Left kidney (tissue), 2 donors: Measurements from ENCODE around the gene PLSCR4. TPM values are rescaled to one million over a fixed set of nuclear protein-coding genes. Genes with fewer than 3 reads are reported as not detected.
"Not testable (repeated sequence)": the region's sequence is repeated elsewhere in the genome, so short reads cannot be mapped to it uniquely, and the experiment has no call there.

Source experiments
- DNase-seq: peaks from one replicate; pipeline ENCODE4 v3.0.0-alpha.2; 2013
- polyA plus RNA-seq: library from polyadenylated mRNA; unstranded; fragments of 120-200 nt; gene quantifications from one replicate; pipeline ENCODE4 v1.2.1, GENCODE V29; 2013; ENCODE audit not compliant: insufficient read length

The PLSCR4 gene
- polyA plus RNA-seq, 1 donor, result 18.3 TPM

- no peak for DNase-seq
Observed at GRCh38 chr3:146249921-146250320, 984 bp downstream of the PLSCR4 start.

GRCh38 chr3:146247911-146248310 is 3.0 kb downstream of the PLSCR4 start:
- no peak for DNase-seq

- DNase-seq, result no peak
Observed at GRCh38 chr3:146246526-146246925, 4.4 kb downstream of the PLSCR4 start.

GRCh38 chr3:146243559-146243958 is 7.3 kb downstream of the PLSCR4 start:
- no peak for DNase-seq

GRCh38 chr3:146241523-146242240 is 9.2 kb downstream of the PLSCR4 start:
- DNase-seq, result no peak

- DNase-seq, result no peak
Observed at GRCh38 chr3:146233487-146233886, 17.4 kb downstream of the PLSCR4 start.

GRCh38 chr3:146227486-146227885 is 23.4 kb downstream of the PLSCR4 start:
- no peak for DNase-seq

GRCh38 chr3:146226881-146227280 is 24.0 kb downstream of the PLSCR4 start:
- DNase-seq, result no peak

- not testable (repeated sequence) for DNase-seq
Observed at GRCh38 chr3:146225458-146225857, 25.4 kb downstream of the PLSCR4 start.

GRCh38 chr3:146223401-146224373 is 27.2 kb downstream of the PLSCR4 start:
- no peak for DNase-seq

GRCh38 chr3:146222204-146223046 is 28.5 kb downstream of the PLSCR4 start:
- no peak for DNase-seq

GRCh38 chr3:146221276-146221675 is 29.6 kb downstream of the PLSCR4 start:
- no peak for DNase-seq

- DNase-seq, result no peak
Observed at GRCh38 chr3:146218880-146219866, 31.7 kb downstream of the PLSCR4 start.

- no peak for DNase-seq
Observed at GRCh38 chr3:146217324-146217723, 33.6 kb downstream of the PLSCR4 start.

- no peak for DNase-seq
Observed at GRCh38 chr3:146214493-146214892, 36.4 kb downstream of the PLSCR4 start.

- DNase-seq, result no peak
Observed at GRCh38 chr3:146209371-146209770, 41.5 kb downstream of the PLSCR4 start.

GRCh38 chr3:146203776-146204175 is 47.1 kb downstream of the PLSCR4 start:
- DNase-seq, result no peak

- DNase-seq, result no peak
Observed at GRCh38 chr3:146200461-146201220, 50.3 kb downstream of the PLSCR4 start.

- DNase-seq, result no peak
Observed at GRCh38 chr3:146199762-146200161, 51.1 kb downstream of the PLSCR4 start.

GRCh38 chr3:146196789-146197188 is 54.1 kb downstream of the PLSCR4 start:
- no peak for DNase-seq
